ENCODE data around the gene ACAA2.
"Not testable (repeated sequence)": the region's sequence is repeated elsewhere in the genome, so short reads cannot be mapped to it uniquely, and the experiment has no call there.

ACAA2 gene

GRCh38 chr18:49811151-49811938 lies 2.0 kb downstream of the ACAA2 start:
- DNase-seq (ENCODE audit: low read depth in 3 of 3), result no peak

DNA sequence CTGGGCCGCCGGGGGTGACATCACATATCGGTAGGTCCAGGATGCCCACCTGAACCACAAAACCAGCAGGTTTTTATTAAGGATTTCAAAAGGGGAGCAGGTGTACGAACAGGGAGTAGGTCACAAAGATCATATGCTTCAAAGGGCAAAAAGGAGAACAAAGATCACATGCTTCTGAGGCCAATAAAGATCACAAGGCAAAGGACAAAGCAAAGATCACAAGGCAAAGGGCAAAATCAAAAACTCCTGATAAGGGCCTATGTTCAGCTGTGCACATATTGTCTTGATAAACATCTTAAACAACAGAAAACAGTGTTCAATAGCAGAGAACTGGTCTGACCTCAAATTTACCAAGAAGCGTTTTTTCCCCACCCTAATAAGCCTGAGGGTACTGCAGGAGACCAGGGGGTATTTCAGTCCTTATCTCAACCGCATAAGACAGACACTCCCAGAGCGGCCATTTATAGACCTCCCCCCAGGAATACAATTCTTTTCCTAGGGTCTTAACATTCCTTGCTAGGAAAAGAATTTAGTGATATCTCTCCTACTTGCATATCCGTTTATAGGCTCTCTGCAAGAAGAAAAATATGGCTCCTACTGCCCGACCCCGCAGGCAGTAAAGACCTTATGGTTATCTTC lies 4.7 kb downstream of the ACAA2 start:
- not testable (repeated sequence) for DNase-seq (ENCODE audit: low read depth in 3 of 3)

DNA sequence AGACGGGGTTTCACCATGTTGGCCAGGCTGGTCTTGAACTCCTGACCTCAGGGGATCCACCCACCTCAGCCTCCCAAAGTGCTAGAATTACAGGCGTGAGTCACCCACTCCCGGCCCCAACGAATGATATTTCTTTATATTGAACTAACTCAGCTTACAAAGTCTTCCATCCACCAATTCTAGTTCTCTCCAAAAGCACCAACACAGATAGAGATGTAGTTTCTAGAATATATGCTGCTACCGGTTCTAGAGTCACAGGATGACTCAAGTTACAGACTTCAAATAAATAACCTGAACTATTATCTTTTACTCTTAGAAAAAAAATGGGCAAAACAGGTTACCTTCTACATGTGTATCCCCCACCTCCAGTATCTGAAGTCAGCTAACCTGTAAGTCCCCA lies 9.2 kb downstream of the ACAA2 start:
- DNase-seq (ENCODE audit: low read depth in 3 of 3), result no peak

DNA sequence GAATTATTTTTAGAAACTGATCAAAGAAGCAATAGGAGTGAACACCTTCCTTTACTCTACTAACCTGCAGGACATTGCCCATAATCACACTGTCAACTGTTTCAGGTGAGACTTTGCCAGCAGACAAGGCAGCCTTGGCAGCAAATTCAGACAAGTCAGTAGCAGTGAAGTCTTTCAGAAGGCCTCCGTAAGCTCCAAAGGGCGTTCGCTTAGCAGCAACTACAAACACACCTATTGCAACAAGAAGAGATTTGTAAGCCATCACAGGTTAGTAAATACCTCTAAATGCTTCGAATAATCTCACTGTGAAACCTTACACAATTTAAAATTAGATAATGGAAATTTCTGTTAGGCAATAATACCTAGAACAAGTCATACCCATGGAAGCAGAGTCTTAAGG lies 10.7 kb downstream of the ACAA2 start:
- no peak for DNase-seq (ENCODE audit: low read depth in 3 of 3)

DNA sequence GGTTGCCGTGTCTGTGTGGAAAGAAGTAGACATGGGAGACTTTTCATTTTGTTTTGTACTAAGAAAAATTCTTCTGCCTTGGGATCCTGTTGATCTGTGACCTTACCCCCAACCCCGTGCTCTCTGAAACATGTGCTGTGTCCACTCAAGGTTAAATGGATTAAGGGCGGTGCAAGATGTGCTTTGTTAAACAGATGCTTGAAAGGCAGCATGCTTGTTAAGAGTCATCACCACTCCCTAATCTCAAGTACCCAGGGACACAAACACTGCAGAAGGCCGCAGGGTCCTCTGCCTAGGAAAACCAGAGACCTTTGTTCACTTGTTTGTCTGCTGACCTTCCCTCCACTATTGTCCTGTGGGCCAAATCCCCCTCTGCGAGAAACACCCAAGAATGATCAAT lies 12.8 kb downstream of the ACAA2 start:
- DNase-seq (ENCODE audit: low read depth in 3 of 3), result not testable (repeated sequence)

DNA sequence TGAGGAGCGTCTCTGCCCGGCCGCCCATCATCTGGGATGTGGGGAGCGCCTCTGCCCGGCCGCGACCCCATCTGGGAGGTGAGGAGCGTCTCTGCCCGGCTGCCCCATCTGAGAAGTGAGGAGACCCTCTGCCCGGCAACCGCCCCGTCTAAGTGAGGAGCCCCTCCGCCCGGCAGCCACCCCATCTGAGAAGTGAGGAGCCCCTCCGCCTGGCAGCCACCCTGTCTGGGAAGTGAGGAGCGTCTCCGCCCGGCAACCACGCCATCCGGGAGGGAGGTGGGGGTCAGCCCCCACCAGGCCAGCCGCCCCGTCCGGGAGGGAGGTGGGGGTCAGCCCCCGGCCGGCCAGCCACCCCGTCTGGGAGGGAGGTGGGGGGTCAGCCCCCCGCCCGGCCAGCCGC lies 13.5 kb downstream of the ACAA2 start:
- not testable (repeated sequence) for DNase-seq (ENCODE audit: low read depth in 3 of 3)

DNA sequence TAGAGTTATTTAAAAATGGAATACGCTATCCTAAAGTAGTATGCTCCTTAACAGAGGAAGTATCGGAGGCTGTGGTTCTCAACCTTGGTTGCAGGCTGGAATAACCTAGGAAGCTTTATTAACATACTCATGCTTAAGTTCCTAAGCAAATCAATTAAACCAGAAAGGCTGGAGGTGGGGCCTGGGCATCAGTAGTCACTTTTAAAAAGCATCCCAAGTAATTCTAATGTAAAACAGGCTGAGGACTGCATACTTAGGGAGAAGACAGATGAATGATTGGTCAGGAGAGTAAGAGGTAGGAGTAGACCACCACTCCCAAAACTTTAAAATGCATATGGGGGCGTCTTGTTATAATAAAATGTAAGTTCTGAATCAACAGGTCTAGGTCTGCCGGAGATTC lies 15.3 kb downstream of the ACAA2 start:
- DNase-seq (ENCODE audit: low read depth in 3 of 3), result no peak

DNA sequence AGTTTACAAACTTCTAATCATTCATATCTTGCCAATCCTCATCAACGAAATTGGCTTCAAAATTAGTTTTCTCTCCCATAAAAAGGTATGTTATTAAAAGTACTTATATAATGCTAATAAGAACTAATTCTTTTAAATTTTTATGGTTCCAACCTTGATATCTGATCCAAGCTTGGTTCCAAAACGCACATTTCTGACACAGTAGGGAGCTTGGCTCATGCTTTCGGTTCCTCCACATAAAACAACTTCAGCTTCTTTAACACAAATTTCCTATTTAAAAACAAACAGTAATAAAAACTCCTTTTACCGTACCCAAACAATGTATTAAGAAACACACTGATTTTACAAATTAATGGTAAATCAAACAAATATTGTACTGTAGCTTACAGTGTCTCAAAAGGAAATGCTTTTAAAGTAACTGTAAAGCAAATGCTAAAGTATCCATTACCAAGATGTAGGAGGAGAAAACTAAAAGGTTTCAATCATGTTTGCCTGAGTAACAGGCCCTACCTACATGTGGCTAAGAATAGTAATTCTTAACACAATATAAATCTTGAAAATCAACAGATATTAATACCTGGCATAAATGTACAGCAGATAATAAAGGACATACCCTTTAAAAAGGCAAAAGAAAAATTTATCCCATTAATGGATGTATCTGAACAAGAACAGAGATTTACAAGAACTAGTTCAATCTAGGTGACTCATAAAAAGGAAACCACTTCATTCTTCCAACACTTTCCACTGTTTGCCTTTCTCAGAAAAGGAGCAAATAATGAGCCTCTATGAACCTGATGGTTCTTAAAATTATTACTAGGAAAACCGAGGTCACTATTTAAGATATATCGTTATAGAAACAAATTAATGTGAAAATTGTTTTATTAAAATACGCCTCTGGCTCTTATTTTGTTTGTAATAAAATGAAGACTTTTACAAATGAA lies 17.5 kb downstream of the ACAA2 start:
- no peak for DNase-seq (ENCODE audit: low read depth in 3 of 3)

DNA sequence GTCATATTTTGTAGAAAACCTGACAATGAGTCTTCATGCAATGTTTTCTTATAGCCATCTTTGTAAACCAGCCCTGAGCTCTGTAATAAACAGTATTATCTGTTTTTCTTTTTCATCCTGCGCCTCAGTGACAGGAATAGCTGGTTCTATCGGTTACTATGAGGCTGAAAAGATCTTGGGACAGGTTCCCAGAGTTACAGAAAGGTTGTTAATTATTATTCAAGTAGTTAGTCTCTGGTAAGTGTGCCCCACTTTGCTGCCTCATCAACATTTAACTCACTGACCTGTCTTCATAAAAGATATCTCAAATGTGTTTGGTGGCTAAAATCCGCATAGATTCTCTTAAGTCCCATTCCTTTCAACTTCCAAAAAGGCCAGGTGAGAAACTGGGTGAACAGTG lies 18.6 kb downstream of the ACAA2 start:
- DNase-seq (ENCODE audit: low read depth in 3 of 3), result no peak

- not testable (repeated sequence) for DNase-seq (ENCODE audit: low read depth in 3 of 3)
These were observed 23.7 kb downstream of the ACAA2 start for GRCh38 chr18:49789560-49790134.

DNA sequence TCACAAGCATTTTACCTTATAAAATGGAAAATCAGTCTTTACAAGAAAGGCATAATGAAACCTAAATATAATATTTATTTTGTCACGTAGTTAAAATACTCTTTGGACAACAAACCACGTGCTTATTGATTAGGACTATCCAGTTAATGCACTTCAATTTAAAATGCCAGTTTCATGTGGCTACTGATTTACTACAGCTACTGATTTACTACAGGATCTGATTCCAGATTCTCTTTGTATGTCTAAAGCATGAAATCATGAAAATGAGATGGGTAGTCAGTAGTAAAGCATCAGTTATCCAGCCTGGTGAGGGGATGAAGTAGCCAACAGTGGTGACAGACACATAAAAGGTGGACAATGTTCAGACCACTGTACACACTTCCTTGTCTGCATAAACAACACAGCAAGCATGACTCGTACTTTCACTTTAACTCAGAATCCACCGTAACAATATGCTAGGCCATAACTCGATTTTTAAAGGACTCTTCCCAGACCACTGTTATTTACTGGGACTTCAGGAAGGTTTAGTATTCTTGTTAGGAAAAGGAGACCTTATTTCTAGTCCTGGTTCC lies 24.9 kb downstream of the ACAA2 start:
- DNase-seq (ENCODE audit: low read depth in 3 of 3), result no peak

- DNase-seq (ENCODE audit: low read depth in 3 of 3), result no peak
These were observed 27.2 kb downstream of the ACAA2 start for GRCh38 chr18:49786019-49786720.

GRCh38 chr18:49784427-49785185 lies 28.7 kb downstream of the ACAA2 start:
- DNase-seq (ENCODE audit: low read depth in 3 of 3), result no peak

DNA sequence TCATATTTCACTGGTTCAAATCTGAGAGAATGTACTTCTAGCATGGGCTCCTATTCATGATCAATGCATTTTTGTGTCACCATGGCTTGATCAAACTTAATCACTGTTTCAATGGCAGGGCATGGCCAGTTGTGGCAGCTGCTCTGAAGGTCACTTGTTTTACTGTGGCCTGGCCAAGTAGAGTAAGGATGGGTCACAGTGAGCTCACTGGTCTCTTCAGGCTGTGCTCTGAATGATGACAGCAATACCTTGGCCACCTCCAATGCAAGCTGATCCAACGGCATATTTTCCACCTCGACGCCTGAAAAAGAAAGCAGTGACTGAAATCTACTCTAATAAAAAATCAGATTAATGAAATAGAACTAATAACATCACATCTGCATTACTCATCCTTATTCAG lies 29.7 kb downstream of the ACAA2 start:
- DNase-seq (ENCODE audit: low read depth in 3 of 3), result not testable (repeated sequence)

DNA sequence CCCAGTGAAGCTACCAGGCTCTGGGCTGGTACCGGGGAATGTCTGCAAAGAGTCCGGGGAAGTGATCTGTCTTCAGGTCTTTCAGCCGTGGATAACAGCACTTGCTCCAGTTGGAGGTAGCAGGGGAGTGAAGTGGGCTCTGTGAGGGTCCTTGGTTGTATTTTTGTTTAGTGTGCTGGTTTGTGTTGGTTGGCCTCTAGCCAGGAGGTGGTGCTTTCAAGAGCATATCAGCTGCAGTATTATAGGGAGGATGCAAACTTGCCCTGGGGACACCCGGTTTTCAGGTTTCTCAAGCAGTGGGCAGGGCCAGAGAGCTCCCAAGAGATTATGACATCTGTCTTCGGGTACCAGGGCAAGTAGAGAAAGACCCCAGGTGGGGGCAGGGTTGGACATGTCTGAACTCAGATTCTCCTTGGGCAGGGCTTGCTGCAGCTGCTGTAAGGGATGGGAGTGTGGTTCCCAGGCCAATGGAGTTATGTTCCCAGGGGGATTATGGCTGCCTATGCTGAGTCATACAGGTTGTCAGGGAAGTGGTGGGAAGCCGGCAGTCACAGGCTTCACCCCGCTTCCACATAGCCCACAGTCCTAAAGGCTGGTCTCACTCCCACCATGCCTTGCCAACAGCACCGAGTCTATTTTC lies 34.4 kb downstream of the ACAA2 start:
- no peak for DNase-seq (ENCODE audit: low read depth in 3 of 3)

DNA sequence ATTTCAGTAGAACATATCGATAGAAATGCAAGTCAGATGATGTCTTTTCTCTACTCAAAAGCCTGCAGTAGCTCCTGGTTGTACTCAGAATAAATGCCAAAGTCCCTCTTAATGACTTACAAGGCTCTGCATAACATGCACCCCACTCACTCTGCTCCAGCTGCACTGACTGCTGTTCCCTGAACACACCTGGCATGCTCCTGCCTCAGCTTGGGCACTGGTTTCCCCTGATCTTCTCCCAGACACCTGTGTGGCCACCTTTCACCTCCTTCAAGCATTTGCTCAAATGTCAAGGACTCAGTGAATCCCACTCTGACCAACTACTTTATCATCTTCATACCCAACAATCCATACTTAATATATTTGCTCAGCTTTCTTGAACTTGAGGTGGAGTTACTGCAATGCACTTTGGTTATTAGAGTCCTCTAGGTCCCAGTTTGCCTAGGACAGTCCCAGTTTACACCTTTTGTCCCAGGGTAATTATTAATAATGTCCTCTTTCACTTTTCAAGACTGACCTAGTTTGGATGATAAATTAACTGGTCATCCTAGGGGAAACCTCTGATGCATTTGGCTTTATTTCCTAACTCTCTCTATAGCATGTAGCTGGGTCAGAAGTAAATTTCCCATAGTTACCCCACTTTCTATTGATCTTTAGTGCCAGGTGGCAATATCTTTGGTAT lies 44.1 kb downstream of the ACAA2 start:
- DNase-seq (ENCODE audit: low read depth in 3 of 3), result no peak

DNA sequence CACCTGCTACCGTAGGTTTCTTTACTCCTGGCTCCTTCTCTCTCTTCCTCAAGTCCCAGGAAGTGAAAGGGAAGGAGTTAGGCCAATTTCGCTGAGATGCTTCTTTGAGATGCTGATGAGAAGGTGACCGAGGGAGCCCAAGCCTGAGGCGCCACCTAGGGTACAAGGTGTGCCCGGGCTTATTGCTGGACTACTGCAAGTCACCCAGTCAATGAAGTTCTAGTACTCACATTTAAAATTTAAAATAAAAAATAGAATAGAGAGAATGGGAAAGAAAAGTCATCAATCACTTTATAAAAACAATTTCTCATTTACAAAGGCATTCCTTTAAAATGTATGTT lies 45.3 kb downstream of the ACAA2 start:
- no peak for DNase-seq (ENCODE audit: low read depth in 3 of 3)

GRCh38 chr18:49767111-49768050 lies 46.0 kb downstream of the ACAA2 start:
- no peak for DNase-seq (ENCODE audit: low read depth in 3 of 3)

Measured in stimulated activated CD4-positive, alpha-beta T cell treated with anti-CD3 and anti-CD28 coated beads, TNF-alpha, amount 100 ng/mL, for 48 hours (primary cell).